Uterus (tissue), 2 donors: ENCODE measurements around the gene OGFOD1.

Source experiments
- CTCF ChIP-seq, 4 experiments: fragments of 200-600 bp in 2 of 4; fragments of 450-650 bp in 2 of 4; sonication (generic) in 2 of 4; IDR thresholded peaks; one replicate each; pipeline ENCODE4 v1.5.1; 2016 to 2019; ENCODE audit warnings: antibody characterized with exemption in 4 of 4, mild to moderate bottlenecking in 2 of 4, moderate library complexity in 1 of 4
- POLR2A ChIP-seq, 2 donors: fragments of 450-650 bp; IDR thresholded peaks; one replicate each; pipeline ENCODE4 v1.6.1; 2016; ENCODE audit warnings: antibody characterized with exemption in 2 of 2, mild to moderate bottlenecking in 1 of 2, moderate library complexity in 1 of 2

DNA sequence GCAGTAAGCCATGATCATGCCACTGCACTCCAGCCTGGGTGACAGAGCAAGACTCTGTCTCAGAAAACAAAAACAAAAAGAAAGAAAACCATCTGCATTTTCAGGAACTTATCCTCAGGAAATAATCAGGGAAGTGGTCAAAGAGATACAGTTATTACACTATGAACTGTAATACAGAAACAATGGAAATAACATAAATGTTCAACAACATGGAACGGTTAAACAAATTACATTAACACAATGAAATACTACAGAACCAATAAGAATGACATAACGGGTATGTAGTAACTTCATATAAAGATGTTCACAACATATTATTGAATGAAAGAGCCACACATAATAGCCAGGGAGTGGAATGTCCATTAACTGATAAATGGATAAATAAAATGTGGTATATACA is 61.7 kb downstream of the OGFOD1 start:
- TF ChIP-seq CTCF (IDR thresholded peaks at IDR 0.05) (no peak), POLR2A (IDR thresholded peaks at IDR 0.05) (no peak)
